ENCODE results near the gene RAPGEF2.

Gene RAPGEF2

GRCh38 chr4:159212675-159213293 is 109.9 kb downstream of the RAPGEF2 start:
- Histone ChIP-seq H2BK15ac (ENCODE audit: low read depth, poor library complexity, severe bottlenecking) (no peak overlapping the region), H3K18ac (ENCODE audit: low read depth in 1 of 2, low read length in 2 of 2) (no peak overlapping the region), H3K27ac (ENCODE audit: low read length, poor library complexity, severe bottlenecking) (no peak overlapping the region), H3K9me3 (ENCODE audit: control insufficient read depth, low read length) (no peaks in the 10 kb centered on the region), H2AFZ (ENCODE audit: low read depth, low read length) (no peak overlapping the region), H2BK5ac (ENCODE audit: low read depth, low read length, poor library complexity, severe bottlenecking) (no peak overlapping the region), H3K14ac (ENCODE audit: low read length in 2 of 2) (no peak overlapping the region), H4K91ac (ENCODE audit: low read length) (no peak overlapping the region), H3K79me1 (replicated peaks; ENCODE audit: low read length, poor library complexity, severe bottlenecking) (peaks cover 19% of the 10 kb centered on the region), H3K9ac (ENCODE audit: low read length) (no peak overlapping the region), H3K4me3 (ENCODE audit: insufficient read depth in 1 of 2, low read depth in 1 of 2, low read length in 2 of 2) (no peak overlapping the region), H3K27me3 (ENCODE audit: control insufficient read depth in 1 of 2, insufficient read depth in 1 of 2, low read length in 2 of 2) (no peaks in the 10 kb centered on the region), H2AK5ac (ENCODE audit: low read length, severe bottlenecking) (no peak overlapping the region), H3K4ac (ENCODE audit: low read depth in 1 of 2, low read length in 2 of 2) (no peak overlapping the region), H3K23ac (ENCODE audit: low read length in 2 of 2) (no peak overlapping the region), H2BK12ac (ENCODE audit: low read length in 2 of 2) (no peak overlapping the region), H2BK120ac (ENCODE audit: low read depth, low read length) (no peak overlapping the region), H3K4me1 (ENCODE audit: control insufficient read depth, insufficient read depth, low read depth, low read length) (no peaks in the 10 kb centered on the region), H4K8ac (ENCODE audit: low read length) (no peak overlapping the region), H3K36me3 (ENCODE audit: control insufficient read depth in 1 of 2, insufficient read depth in 2 of 2, low read depth in 1 of 2, low read length in 2 of 2) (peaks cover 0 to 7% of the 10 kb centered on the region in 2 experiments), H3K4me2 (ENCODE audit: low read length, poor library complexity, severe bottlenecking) (no peak overlapping the region)
- DNase-seq: no peak
- 99% methylated on average over 5 of the region's 7 CpGs for WGBS

- Histone ChIP-seq H3K4me1 (ENCODE audit: control insufficient read depth, insufficient read depth, low read depth, low read length) (no peaks in the 10 kb centered on the region), H3K4me3 (ENCODE audit: insufficient read depth in 1 of 2, low read depth in 1 of 2, low read length in 2 of 2) (no peak overlapping the region), H2BK15ac (ENCODE audit: low read depth, poor library complexity, severe bottlenecking) (no peak overlapping the region), H3K79me1 (replicated peaks; ENCODE audit: low read length, poor library complexity, severe bottlenecking) (peaks cover 20% of the 10 kb centered on the region), H4K91ac (ENCODE audit: low read length) (no peak overlapping the region), H3K4me2 (ENCODE audit: low read length, poor library complexity, severe bottlenecking) (no peak overlapping the region), H2BK120ac (ENCODE audit: low read depth, low read length) (no peak overlapping the region), H3K14ac (ENCODE audit: low read length in 2 of 2) (no peak overlapping the region), H3K27ac (ENCODE audit: low read length, poor library complexity, severe bottlenecking) (no peak overlapping the region), H3K36me3 (ENCODE audit: control insufficient read depth in 1 of 2, insufficient read depth in 2 of 2, low read depth in 1 of 2, low read length in 2 of 2) (no peaks in the 10 kb centered on the region), H3K18ac (ENCODE audit: low read depth in 1 of 2, low read length in 2 of 2) (no peak overlapping the region), H3K9me3 (ENCODE audit: control insufficient read depth, low read length) (no peaks in the 10 kb centered on the region), H3K27me3 (ENCODE audit: control insufficient read depth in 1 of 2, insufficient read depth in 1 of 2, low read length in 2 of 2) (no peaks in the 10 kb centered on the region), H2AFZ (ENCODE audit: low read depth, low read length) (no peak overlapping the region), H4K8ac (ENCODE audit: low read length) (no peak overlapping the region), H3K4ac (ENCODE audit: low read depth in 1 of 2, low read length in 2 of 2) (no peak overlapping the region), H3K9ac (ENCODE audit: low read length) (no peak overlapping the region), H3K23ac (ENCODE audit: low read length in 2 of 2) (no peak overlapping the region), H2AK5ac (ENCODE audit: low read length, severe bottlenecking) (no peak overlapping the region), H2BK12ac (ENCODE audit: low read length in 2 of 2) (no peak overlapping the region), H2BK5ac (ENCODE audit: low read depth, low read length, poor library complexity, severe bottlenecking) (no peak overlapping the region)
- DNase-seq: no peak
- WGBS: 93% methylated on average over 5 of the region's 5 CpGs
These were observed 114.0 kb downstream of the RAPGEF2 start for GRCh38 chr4:159216834-159217233.

GRCh38 chr4:159219862-159220261 is 117.0 kb downstream of the RAPGEF2 start:
- no peak overlapping the region for H2AFZ ChIP-seq (ENCODE audit: low read depth, low read length)
- no peaks in the 10 kb centered on the region for H3K27me3 ChIP-seq (ENCODE audit: control insufficient read depth in 1 of 2, insufficient read depth in 1 of 2, low read length in 2 of 2)
- WGBS: no CpG with 5 or more reads among the region's 1 CpG
- H3K14ac ChIP-seq (ENCODE audit: low read length in 2 of 2): no peak overlapping the region
- H2BK120ac ChIP-seq (ENCODE audit: low read depth, low read length): no peak overlapping the region
- H3K79me1 ChIP-seq (replicated peaks; ENCODE audit: low read length, poor library complexity, severe bottlenecking): peaks cover 23% of the 10 kb centered on the region
- H3K4me1 ChIP-seq (ENCODE audit: control insufficient read depth, insufficient read depth, low read depth, low read length): no peaks in the 10 kb centered on the region
- H4K8ac ChIP-seq (ENCODE audit: low read length): no peak overlapping the region
- no peak overlapping the region for H3K18ac ChIP-seq (ENCODE audit: low read depth in 1 of 2, low read length in 2 of 2)
- no peak overlapping the region for H4K91ac ChIP-seq (ENCODE audit: low read length)
- H2BK12ac ChIP-seq (ENCODE audit: low read length in 2 of 2): no peak overlapping the region
- no peaks in the 10 kb centered on the region for H3K36me3 ChIP-seq (ENCODE audit: control insufficient read depth in 1 of 2, insufficient read depth in 2 of 2, low read depth in 1 of 2, low read length in 2 of 2)
- H3K27ac ChIP-seq (ENCODE audit: low read length, poor library complexity, severe bottlenecking): no peak overlapping the region
- DNase-seq: no peak
- H3K9me3 ChIP-seq (ENCODE audit: control insufficient read depth, low read length): no peaks in the 10 kb centered on the region
- no peak overlapping the region for H2BK15ac ChIP-seq (ENCODE audit: low read depth, poor library complexity, severe bottlenecking)
- no peak overlapping the region for H3K4me2 ChIP-seq (ENCODE audit: low read length, poor library complexity, severe bottlenecking)
- no peak overlapping the region for H3K9ac ChIP-seq (ENCODE audit: low read length)
- no peak overlapping the region for H2BK5ac ChIP-seq (ENCODE audit: low read depth, low read length, poor library complexity, severe bottlenecking)
- no peak overlapping the region for H3K4me3 ChIP-seq (ENCODE audit: insufficient read depth in 1 of 2, low read depth in 1 of 2, low read length in 2 of 2)
- H2AK5ac ChIP-seq (ENCODE audit: low read length, severe bottlenecking): no peak overlapping the region
- no peak overlapping the region for H3K23ac ChIP-seq (ENCODE audit: low read length in 2 of 2)
- no peak overlapping the region for H3K4ac ChIP-seq (ENCODE audit: low read depth in 1 of 2, low read length in 2 of 2)

GRCh38 chr4:159220353-159220752 is 117.5 kb downstream of the RAPGEF2 start:
- Histone ChIP-seq H3K36me3 (ENCODE audit: control insufficient read depth in 1 of 2, insufficient read depth in 2 of 2, low read depth in 1 of 2, low read length in 2 of 2) (no peaks in the 10 kb centered on the region), H2AFZ (ENCODE audit: low read depth, low read length) (no peak overlapping the region), H4K8ac (ENCODE audit: low read length) (no peak overlapping the region), H3K27me3 (ENCODE audit: control insufficient read depth in 1 of 2, insufficient read depth in 1 of 2, low read length in 2 of 2) (no peaks in the 10 kb centered on the region), H3K14ac (ENCODE audit: low read length in 2 of 2) (no peak overlapping the region), H3K18ac (ENCODE audit: low read depth in 1 of 2, low read length in 2 of 2) (no peak overlapping the region), H3K9me3 (ENCODE audit: control insufficient read depth, low read length) (no peaks in the 10 kb centered on the region), H3K4ac (ENCODE audit: low read depth in 1 of 2, low read length in 2 of 2) (no peak overlapping the region), H2AK5ac (ENCODE audit: low read length, severe bottlenecking) (no peak overlapping the region), H3K27ac (ENCODE audit: low read length, poor library complexity, severe bottlenecking) (no peak overlapping the region), H3K79me1 (replicated peaks; ENCODE audit: low read length, poor library complexity, severe bottlenecking) (peaks cover 20% of the 10 kb centered on the region), H2BK15ac (ENCODE audit: low read depth, poor library complexity, severe bottlenecking) (no peak overlapping the region), H3K4me1 (ENCODE audit: control insufficient read depth, insufficient read depth, low read depth, low read length) (no peaks in the 10 kb centered on the region), H3K23ac (ENCODE audit: low read length in 2 of 2) (no peak overlapping the region), H3K4me2 (ENCODE audit: low read length, poor library complexity, severe bottlenecking) (no peak overlapping the region), H3K9ac (ENCODE audit: low read length) (no peak overlapping the region), H3K4me3 (ENCODE audit: insufficient read depth in 1 of 2, low read depth in 1 of 2, low read length in 2 of 2) (no peak overlapping the region), H4K91ac (ENCODE audit: low read length) (no peak overlapping the region), H2BK120ac (ENCODE audit: low read depth, low read length) (no peak overlapping the region), H2BK12ac (ENCODE audit: low read length in 2 of 2) (no peak overlapping the region), H2BK5ac (ENCODE audit: low read depth, low read length, poor library complexity, severe bottlenecking) (no peak overlapping the region)
- peak; percentile 64 for DNase-seq
- WGBS: 50% methylated on average over 4 of the region's 5 CpGs

Measured in mesenchymal stem cell (in vitro differentiated cells and primary cell).